ENCODE data around the gene PTGIS. TPM values are rescaled to one million over a fixed set of nuclear protein-coding genes. Genes with fewer than 3 reads are reported as not detected.
A peak's percentile ranks its signal among the peaks of the same experiment; 100 is the strongest.

The PTGIS gene
- total RNA-seq, 1 donor from 2014 or later: 101 TPM

- DNase-seq (ENCODE audit: low spot score): no peak
Observed at GRCh38 chr20:49595811-49596561, 28.0 kb upstream of the PTGIS start.

GRCh38 chr20:49595346-49595745, 27.4 kb upstream of the PTGIS start:
- DNase-seq (ENCODE audit: low spot score): no peak

GRCh38 chr20:49594931-49595315, 27.0 kb upstream of the PTGIS start:
- DNase-seq (ENCODE audit: low spot score): no peak

- DNase-seq (ENCODE audit: low spot score): peak; percentile 75
Observed at GRCh38 chr20:49594143-49594930, 26.4 kb upstream of the PTGIS start.

GRCh38 chr20:49593466-49594142, 25.7 kb upstream of the PTGIS start:
- no peak for DNase-seq (ENCODE audit: low spot score)

- DNase-seq (ENCODE audit: low spot score): no peak
Observed at GRCh38 chr20:49592120-49592519, 24.2 kb upstream of the PTGIS start.

GRCh38 chr20:49591217-49591865, 23.4 kb upstream of the PTGIS start:
- peak; percentile 58 for DNase-seq (ENCODE audit: low spot score)

GRCh38 chr20:49590163-49591017, 22.5 kb upstream of the PTGIS start:
- DNase-seq (ENCODE audit: low spot score): no peak

GRCh38 chr20:49589747-49590146, 21.8 kb upstream of the PTGIS start:
- no peak for DNase-seq (ENCODE audit: low spot score)

GRCh38 chr20:49587111-49587570, 19.2 kb upstream of the PTGIS start:
- DNase-seq (ENCODE audit: low spot score): no peak

- DNase-seq (ENCODE audit: low spot score): no peak
Observed at GRCh38 chr20:49585585-49586245, 17.8 kb upstream of the PTGIS start.

- peak; percentile 76 for DNase-seq (ENCODE audit: low spot score)
Observed at GRCh38 chr20:49584418-49585382, 16.8 kb upstream of the PTGIS start.

- peak; percentile 93 for DNase-seq (ENCODE audit: low spot score)
Observed at GRCh38 chr20:49583669-49584417, 15.9 kb upstream of the PTGIS start.

- no peak for DNase-seq (ENCODE audit: low spot score)
Observed at GRCh38 chr20:49583343-49583668, 15.4 kb upstream of the PTGIS start.

GRCh38 chr20:49582413-49583334, 14.7 kb upstream of the PTGIS start:
- DNase-seq (ENCODE audit: low spot score): no peak

GRCh38 chr20:49581482-49581881, 13.5 kb upstream of the PTGIS start:
- no peak for DNase-seq (ENCODE audit: low spot score)

GRCh38 chr20:49580813-49581174, 12.9 kb upstream of the PTGIS start:
- DNase-seq (ENCODE audit: low spot score): no peak

All from mucosa of gallbladder (tissue), 1 donor.